ENCODE results near the gene GLCE.

Gene GLCE

DNA sequence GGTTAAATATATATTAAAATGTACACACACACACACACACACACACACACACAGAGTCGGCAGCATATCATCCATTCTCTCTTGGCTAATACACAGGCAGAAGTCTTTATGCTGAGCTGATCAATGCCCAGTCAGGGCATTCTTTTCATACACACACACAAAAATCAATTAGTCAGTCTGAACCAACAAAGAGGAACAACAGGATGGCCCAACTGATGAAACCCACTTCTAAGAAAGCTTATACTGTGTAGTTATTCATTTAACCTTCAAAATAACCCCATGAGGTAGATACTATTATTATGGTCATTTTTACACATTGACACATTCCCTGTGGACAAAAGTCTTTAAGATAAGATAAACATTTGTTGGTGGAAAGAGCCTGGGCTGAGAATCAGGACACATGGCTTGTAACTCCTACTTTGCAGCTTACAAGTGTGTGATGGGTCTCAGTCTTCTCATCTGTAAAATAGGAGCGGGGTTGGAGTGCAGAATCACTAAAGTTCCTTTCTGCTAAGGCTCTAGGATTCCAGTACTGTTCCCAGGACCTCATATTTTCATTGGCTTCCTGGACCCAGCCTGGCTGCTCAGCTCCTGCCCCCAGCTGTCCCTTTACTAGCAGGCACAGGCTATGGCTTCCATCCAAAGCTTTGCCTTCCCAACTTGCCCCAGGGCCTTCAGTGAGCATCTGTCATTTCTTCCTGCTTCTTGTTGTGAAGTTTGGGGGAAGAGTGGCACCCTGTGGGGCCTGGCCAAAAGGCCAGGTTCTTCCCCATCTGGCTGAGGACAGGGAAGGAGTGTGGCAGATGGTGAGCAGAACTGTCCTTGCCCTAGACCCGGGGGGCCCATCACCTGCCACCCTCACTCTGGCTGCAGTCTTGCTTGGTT lies 27.2 kb upstream of the GLCE start:
- Histone ChIP-seq H3K36me3 (ENCODE audit: control insufficient read depth in 1 of 2, insufficient read depth in 2 of 2, low read length in 2 of 2) (no peaks in the 10 kb centered on the region), H3K23ac (ENCODE audit: low read length) (no peak overlapping the region), H3K4me1 (ENCODE audit: control insufficient read depth in 1 of 2, insufficient read depth in 2 of 2, low read length in 2 of 2) (peaks cover 12 to 17% of the 10 kb centered on the region in 2 experiments), H4K91ac (ENCODE audit: low read depth, low read length) (no peak overlapping the region), H2BK5ac (ENCODE audit: low read depth, low read length, poor library complexity) (no peak overlapping the region), H2AK5ac (ENCODE audit: low read length) (no peak overlapping the region), H3K14ac (ENCODE audit: low read length) (no peak overlapping the region), H2BK120ac (ENCODE audit: insufficient read depth, low read length, poor library complexity) (no peak overlapping the region), H4K8ac (ENCODE audit: low read depth, low read length) (no peak overlapping the region), H3K9ac (ENCODE audit: low read length) (no peak overlapping the region), H3K79me2 (ENCODE audit: control insufficient read depth, insufficient read depth, low read length, poor library complexity) (no peaks in the 10 kb centered on the region), H3K18ac (ENCODE audit: low read length) (no peak overlapping the region), H3K9me3 (ENCODE audit: insufficient read depth, low read depth, low read length) (peaks cover 2% of the 10 kb centered on the region), H3K4me3 (ENCODE audit: low read depth, low read length) (no peak overlapping the region), H2BK12ac (ENCODE audit: low read length) (no peak overlapping the region), H3K27ac (ENCODE audit: low read depth, low read length) (no peak overlapping the region), H2AFZ (ENCODE audit: insufficient read depth, low read length, poor library complexity) (no peak overlapping the region), H3K79me1 (ENCODE audit: low read length) (peaks cover 7% of the 10 kb centered on the region), H3K4ac (ENCODE audit: low read depth, low read length) (no peak overlapping the region), H4K12ac (ENCODE audit: low read depth, low read length) (no peak overlapping the region), H3K27me3 (ENCODE audit: insufficient read depth, low read length) (no peaks in the 10 kb centered on the region), H3K4me2 (ENCODE audit: low read length) (no peak overlapping the region)
- DNase-seq = no peak
- WGBS (ENCODE audit: extremely low coverage, insufficient coverage, insufficient read length) = no CpG with 5 or more reads among the region's 3 CpGs

DNA sequence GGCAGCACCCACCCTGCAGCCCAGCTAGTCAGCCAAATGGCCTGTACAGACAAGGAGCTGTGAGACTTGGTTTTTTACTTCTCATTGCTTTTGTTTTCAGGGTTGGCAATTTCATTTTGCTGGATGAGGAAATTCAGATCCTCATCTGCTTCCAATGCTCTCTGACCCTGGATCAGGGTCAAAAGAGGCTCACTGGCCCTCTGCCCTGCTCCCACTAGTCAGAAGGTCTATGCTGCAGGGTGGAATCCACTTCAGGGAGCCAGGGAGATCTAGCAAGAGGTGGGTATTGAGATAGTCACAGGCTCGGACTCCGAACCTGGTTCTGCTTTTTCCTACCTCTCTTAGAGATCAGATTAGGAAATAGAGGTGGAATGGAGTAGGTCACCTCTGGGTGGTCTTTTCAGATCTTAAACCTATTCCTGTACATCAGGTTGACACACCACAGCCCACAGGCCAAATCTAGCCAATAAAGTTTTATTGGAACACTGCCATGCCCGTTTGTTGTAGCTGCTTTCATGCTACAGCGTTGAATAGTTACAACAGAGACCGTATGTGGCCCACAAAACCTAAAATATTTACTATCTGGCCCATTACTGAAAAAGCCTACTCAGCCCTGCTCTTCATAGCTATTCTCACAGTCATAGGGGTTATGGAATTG lies 26.4 kb upstream of the GLCE start:
- peaks cover 5 to 11% of the 10 kb centered on the region in 2 experiments for H3K4me1 ChIP-seq (ENCODE audit: control insufficient read depth in 1 of 2, insufficient read depth in 2 of 2, low read length in 2 of 2)
- H2BK5ac ChIP-seq (ENCODE audit: low read depth, low read length, poor library complexity) = no peak overlapping the region
- no peak overlapping the region for H3K4me2 ChIP-seq (ENCODE audit: low read length)
- no CpG with 5 or more reads among the region's 5 CpGs for WGBS (ENCODE audit: extremely low coverage, insufficient coverage, insufficient read length)
- H3K23ac ChIP-seq (ENCODE audit: low read length) = no peak overlapping the region
- H3K18ac ChIP-seq (ENCODE audit: low read length) = no peak overlapping the region
- H3K4me3 ChIP-seq (ENCODE audit: low read depth, low read length) = no peak overlapping the region
- H2AFZ ChIP-seq (ENCODE audit: insufficient read depth, low read length, poor library complexity) = no peak overlapping the region
- H3K36me3 ChIP-seq (ENCODE audit: control insufficient read depth in 1 of 2, insufficient read depth in 2 of 2, low read length in 2 of 2) = no peaks in the 10 kb centered on the region
- H2BK12ac ChIP-seq (ENCODE audit: low read length) = no peak overlapping the region
- no peak overlapping the region for H3K14ac ChIP-seq (ENCODE audit: low read length)
- peaks cover 2% of the 10 kb centered on the region for H3K9me3 ChIP-seq (ENCODE audit: insufficient read depth, low read depth, low read length)
- no peak overlapping the region for H2AK5ac ChIP-seq (ENCODE audit: low read length)
- H3K27ac ChIP-seq (ENCODE audit: low read depth, low read length) = no peak overlapping the region
- H4K12ac ChIP-seq (ENCODE audit: low read depth, low read length) = no peak overlapping the region
- H3K79me1 ChIP-seq (ENCODE audit: low read length) = peaks cover 4% of the 10 kb centered on the region
- no peak overlapping the region for H2BK120ac ChIP-seq (ENCODE audit: insufficient read depth, low read length, poor library complexity)
- DNase-seq = peak in 1 of 2 donors; percentile 59
- no peaks in the 10 kb centered on the region for H3K79me2 ChIP-seq (ENCODE audit: control insufficient read depth, insufficient read depth, low read length, poor library complexity)
- no peak overlapping the region for H3K9ac ChIP-seq (ENCODE audit: low read length)
- no peak overlapping the region for H4K8ac ChIP-seq (ENCODE audit: low read depth, low read length)
- no peaks in the 10 kb centered on the region for H3K27me3 ChIP-seq (ENCODE audit: insufficient read depth, low read length)
- H3K4ac ChIP-seq (ENCODE audit: low read depth, low read length) = no peak overlapping the region
- no peak overlapping the region for H4K91ac ChIP-seq (ENCODE audit: low read depth, low read length)

DNA sequence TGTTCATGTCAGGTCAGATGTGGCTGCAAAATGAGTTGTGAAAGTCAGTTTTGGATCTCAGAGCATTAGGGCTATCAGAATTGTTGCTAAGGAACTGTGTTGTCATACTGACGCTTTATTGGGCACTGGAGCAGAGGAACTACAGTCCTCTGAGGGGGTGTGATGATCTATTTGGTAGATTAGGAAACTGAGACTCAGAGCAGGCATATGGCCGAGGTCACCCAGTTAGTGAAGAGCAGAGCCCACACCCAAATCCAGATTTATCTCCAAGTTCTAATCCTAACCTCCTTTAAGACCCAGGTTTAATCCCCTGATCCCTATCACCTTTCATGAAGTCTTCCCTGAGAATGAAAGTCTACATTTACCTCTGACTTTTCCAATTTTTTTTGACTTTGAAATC lies 25.6 kb upstream of the GLCE start:
- Histone ChIP-seq H3K4me2 (ENCODE audit: low read length) (no peak overlapping the region), H3K79me1 (ENCODE audit: low read length) (peaks cover 2% of the 10 kb centered on the region), H3K36me3 (ENCODE audit: control insufficient read depth in 1 of 2, insufficient read depth in 2 of 2, low read length in 2 of 2) (no peaks in the 10 kb centered on the region), H3K4me3 (ENCODE audit: low read depth, low read length) (no peak overlapping the region), H3K9me3 (ENCODE audit: insufficient read depth, low read depth, low read length) (peaks cover 2% of the 10 kb centered on the region), H3K9ac (ENCODE audit: low read length) (no peak overlapping the region), H3K27ac (ENCODE audit: low read depth, low read length) (no peak overlapping the region), H2BK120ac (ENCODE audit: insufficient read depth, low read length, poor library complexity) (no peak overlapping the region), H3K79me2 (ENCODE audit: control insufficient read depth, insufficient read depth, low read length, poor library complexity) (no peaks in the 10 kb centered on the region), H2AFZ (ENCODE audit: insufficient read depth, low read length, poor library complexity) (no peak overlapping the region), H4K12ac (ENCODE audit: low read depth, low read length) (no peak overlapping the region), H3K23ac (ENCODE audit: low read length) (no peak overlapping the region), H3K14ac (ENCODE audit: low read length) (no peak overlapping the region), H3K18ac (ENCODE audit: low read length) (no peak overlapping the region), H3K4me1 (ENCODE audit: control insufficient read depth in 1 of 2, insufficient read depth in 2 of 2, low read length in 2 of 2) (peaks cover under 1 to 5% of the 10 kb centered on the region in 2 experiments), H3K27me3 (ENCODE audit: insufficient read depth, low read length) (no peaks in the 10 kb centered on the region), H2AK5ac (ENCODE audit: low read length) (no peak overlapping the region), H3K4ac (ENCODE audit: low read depth, low read length) (no peak overlapping the region), H4K8ac (ENCODE audit: low read depth, low read length) (no peak overlapping the region), H4K91ac (ENCODE audit: low read depth, low read length) (no peak overlapping the region), H2BK5ac (ENCODE audit: low read depth, low read length, poor library complexity) (no peak overlapping the region), H2BK12ac (ENCODE audit: low read length) (no peak overlapping the region)
- no peak for DNase-seq
- WGBS (ENCODE audit: extremely low coverage, insufficient coverage, insufficient read length) = no CpG with 5 or more reads among the region's 2 CpGs

DNA sequence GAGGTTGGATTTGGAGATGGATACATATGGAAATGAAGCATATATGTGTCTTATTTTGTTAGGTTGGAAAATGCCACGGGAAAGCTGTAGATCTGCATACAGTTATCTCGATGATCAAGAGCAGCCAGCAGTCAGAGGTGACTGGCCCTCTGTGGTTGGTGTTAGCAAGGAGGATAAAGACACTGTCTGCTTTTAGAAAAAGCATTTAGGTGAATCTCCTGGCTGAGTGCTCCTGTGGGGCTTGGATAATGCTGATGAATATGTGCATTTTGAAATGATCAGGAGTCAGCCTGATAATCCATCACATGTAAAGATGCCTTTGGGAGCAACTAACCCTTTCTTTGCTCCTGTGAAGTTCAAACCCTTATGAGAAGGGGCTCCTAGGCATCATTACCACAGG lies 24.9 kb upstream of the GLCE start:
- Histone ChIP-seq H3K23ac (ENCODE audit: low read length) (no peak overlapping the region), H3K4ac (ENCODE audit: low read depth, low read length) (no peak overlapping the region), H3K18ac (ENCODE audit: low read length) (no peak overlapping the region), H4K91ac (ENCODE audit: low read depth, low read length) (no peak overlapping the region), H3K27ac (ENCODE audit: low read depth, low read length) (no peak overlapping the region), H4K8ac (ENCODE audit: low read depth, low read length) (no peak overlapping the region), H2BK5ac (ENCODE audit: low read depth, low read length, poor library complexity) (no peak overlapping the region), H3K9me3 (ENCODE audit: insufficient read depth, low read depth, low read length) (peaks cover 2% of the 10 kb centered on the region), H2AFZ (ENCODE audit: insufficient read depth, low read length, poor library complexity) (no peak overlapping the region), H3K36me3 (ENCODE audit: control insufficient read depth in 1 of 2, insufficient read depth in 2 of 2, low read length in 2 of 2) (no peaks in the 10 kb centered on the region), H3K14ac (ENCODE audit: low read length) (no peak overlapping the region), H3K79me1 (ENCODE audit: low read length) (peaks cover 2% of the 10 kb centered on the region), H3K4me1 (ENCODE audit: control insufficient read depth in 1 of 2, insufficient read depth in 2 of 2, low read length in 2 of 2) (peaks cover 0 to 3% of the 10 kb centered on the region in 2 experiments), H2AK5ac (ENCODE audit: low read length) (no peak overlapping the region), H3K9ac (ENCODE audit: low read length) (no peak overlapping the region), H2BK12ac (ENCODE audit: low read length) (no peak overlapping the region), H2BK120ac (ENCODE audit: insufficient read depth, low read length, poor library complexity) (no peak overlapping the region), H4K12ac (ENCODE audit: low read depth, low read length) (no peak overlapping the region), H3K4me2 (ENCODE audit: low read length) (no peak overlapping the region), H3K27me3 (ENCODE audit: insufficient read depth, low read length) (no peaks in the 10 kb centered on the region), H3K79me2 (ENCODE audit: control insufficient read depth, insufficient read depth, low read length, poor library complexity) (no peaks in the 10 kb centered on the region), H3K4me3 (ENCODE audit: low read depth, low read length) (no peak overlapping the region)
- no CpG with 5 or more reads among the region's 2 CpGs for WGBS (ENCODE audit: extremely low coverage, insufficient coverage, insufficient read length)
- peak in 1 of 2 donors; percentile 9 for DNase-seq
